KMS-11 (cell line): ENCODE results near the gene DDN.

Experiments
- H2AFZ ChIP-seq: fragments of 200-600 bp; sonication (generic); 2 replicates; pipeline ENCODE4 v1.6.1; 2016; ENCODE audit warnings: antibody characterized with exemption, mixed run types, low read depth
- H3K27ac ChIP-seq: fragments of 200-600 bp; sonication (generic); 2 replicates; pipeline ENCODE4 v1.6.1; 2016; ENCODE audit warnings: mild to moderate bottlenecking, mixed run types
- H3K27me3 ChIP-seq: fragments of 200-600 bp; sonication (generic); 2 replicates; pipeline ENCODE4 v1.6.1; 2017; ENCODE audit warnings: mild to moderate bottlenecking, low read depth, mixed run types, moderate library complexity; ENCODE audit not compliant: insufficient read depth
- H3K36me3 ChIP-seq: fragments of 200-600 bp; sonication (generic); 2 replicates; pipeline ENCODE4 v1.6.1; 2017; ENCODE audit warnings: mild to moderate bottlenecking, mixed run types; ENCODE audit not compliant: insufficient read depth
- H3K4me1 ChIP-seq: fragments of 200-600 bp; sonication (generic); 2 replicates; pipeline ENCODE4 v1.6.1; 2016; ENCODE audit warnings: mild to moderate bottlenecking, low read depth, mixed run types; ENCODE audit not compliant: poor library complexity, severe bottlenecking
- H3K4me2 ChIP-seq: fragments of 200-600 bp; sonication (generic); 2 replicates; pipeline ENCODE4 v1.7.0; 2016; ENCODE audit warnings: mild to moderate bottlenecking, mixed run types
- H3K4me3 ChIP-seq: fragments of 200-600 bp; sonication (generic); IDR thresholded peaks from 2 replicates; pipeline ENCODE4 v1.6.1; 2017; ENCODE audit warnings: low read depth, low read length, mixed read lengths; ENCODE audit not compliant: insufficient read depth
- H3K79me2 ChIP-seq: fragments of 200-600 bp; sonication (generic); 2 replicates; pipeline ENCODE4 v1.6.1; 2016; ENCODE audit warnings: low read depth, mixed run types; ENCODE audit not compliant: insufficient read depth
- H3K9ac ChIP-seq: fragments of 200-600 bp; sonication (generic); 2 replicates; pipeline ENCODE4 v1.6.1; 2016; ENCODE audit warnings: mild to moderate bottlenecking, mixed run types
- H4K20me1 ChIP-seq: fragments of 200-600 bp; sonication (generic); 2 replicates; pipeline ENCODE4 v1.6.1; 2016; ENCODE audit warnings: mild to moderate bottlenecking, mixed run types; ENCODE audit not compliant: insufficient read depth
- CTCF ChIP-seq: fragments of 200-600 bp; sonication (generic); conservative IDR thresholded peaks from 2 replicates; pipeline ENCODE4 v1.6.1; 2017; ENCODE audit warnings: low read depth, mild to moderate bottlenecking, antibody characterized with exemption, low read length, moderate library complexity, mixed read lengths

The DDN gene

GRCh38 chr12:48972952-48973483, 26.2 kb downstream of the DDN start:
- Histone ChIP-seq H3K36me3 (no peaks in the 10 kb centered on the region), H2AFZ (no peak overlapping the region), H3K27ac (no peak overlapping the region), H3K4me3 (no peak overlapping the region), H3K79me2 (no peaks in the 10 kb centered on the region), H3K4me2 (no peak overlapping the region), H3K4me1 (peaks cover 45% of the 10 kb centered on the region), H3K9ac (no peak overlapping the region), H3K27me3 (peaks cover 3% of the 10 kb centered on the region; the same call in 1 of the 2 replicates), H4K20me1 (no peaks in the 10 kb centered on the region)
- TF ChIP-seq CTCF: no peak

GRCh38 chr12:48972213-48972951, 26.8 kb downstream of the DDN start:
- Histone ChIP-seq H3K27ac (no peak overlapping the region), H2AFZ (no peak overlapping the region; the same call in 1 of the 2 replicates), H3K9ac (no peak overlapping the region), H3K79me2 (no peaks in the 10 kb centered on the region), H3K4me3 (no peak overlapping the region), H3K4me2 (peak overlapping the region; percentile 52; the same call in 1 of the 2 replicates), H3K4me1 (peaks cover 41% of the 10 kb centered on the region), H3K27me3 (no peaks in the 10 kb centered on the region; the same call in 1 of the 2 replicates), H4K20me1 (no peaks in the 10 kb centered on the region), H3K36me3 (no peaks in the 10 kb centered on the region)
- no peak for TF ChIP-seq CTCF

- Histone ChIP-seq H3K4me3 (no peak overlapping the region), H3K36me3 (no peaks in the 10 kb centered on the region), H2AFZ (peak overlapping the region; percentile 56), H4K20me1 (no peaks in the 10 kb centered on the region), H3K4me2 (peak overlapping the region; percentile 52), H3K79me2 (no peaks in the 10 kb centered on the region), H3K9ac (peak overlapping the region; percentile 56; the same call in 1 of the 2 replicates), H3K27ac (no peak overlapping the region), H3K27me3 (no peaks in the 10 kb centered on the region), H3K4me1 (peaks cover 40% of the 10 kb centered on the region)
- no peak for TF ChIP-seq CTCF
Measured at GRCh38 chr12:48970702-48971334, 28.4 kb downstream of the DDN start.

GRCh38 chr12:48969833-48970701, 29.1 kb downstream of the DDN start:
- H2AFZ ChIP-seq: peak overlapping the region; percentile 74
- H3K4me1 ChIP-seq: peaks cover 40% of the 10 kb centered on the region
- H4K20me1 ChIP-seq: no peaks in the 10 kb centered on the region
- no peaks in the 10 kb centered on the region for H3K79me2 ChIP-seq
- H3K36me3 ChIP-seq: no peaks in the 10 kb centered on the region
- TF ChIP-seq CTCF: no peak
- H3K4me2 ChIP-seq: peak overlapping the region; percentile 52
- no peaks in the 10 kb centered on the region for H3K27me3 ChIP-seq
- peak overlapping the region; percentile 19 for H3K4me3 ChIP-seq
- H3K9ac ChIP-seq: peak overlapping the region; percentile 56; the same call in 1 of the 2 replicates
- H3K27ac ChIP-seq: peak overlapping the region; percentile 16
